Skin of body (tissue), 2 donors: ENCODE measurements around the gene MSANTD1. TPM values are rescaled to one million over a fixed set of nuclear protein-coding genes. Genes with fewer than 3 reads are reported as not detected.

Experiments
- DNase-seq: peaks from one replicate; lab custom pipeline; 2025; lab: John Stamatoyannopoulos, UW
- total RNA-seq: library from RNA; depleted of rRNA; stranded (reverse); fragments of >200 nt; gene quantifications from one replicate; pipeline ENCODE4 v1.2.3, GENCODE V29; 2014

Gene MSANTD1
- total RNA-seq, result 0.39 TPM

GRCh38 chr4:3248811-3249661, at the start of gene MSANTD1:
MSANTD1 (plus strand) TSS chr4:3249159; CDS start chr4:3249223, 64 bp downstream.
- no peak for DNase-seq

GRCh38 chr4:3199653-3200422, 49.1 kb upstream of the MSANTD1 start:
- DNase-seq, result peak; percentile 78

GRCh38 chr4:3200423-3201090, 48.4 kb upstream of the MSANTD1 start:
- DNase-seq, result no peak

- no peak for DNase-seq
Observed at GRCh38 chr4:3201718-3202702, 46.9 kb upstream of the MSANTD1 start.

GRCh38 chr4:3202836-3203820, 45.8 kb upstream of the MSANTD1 start:
- no peak for DNase-seq

- DNase-seq, result peak; percentile 29
Observed at GRCh38 chr4:3203971-3204431, 45.0 kb upstream of the MSANTD1 start.

- no peak for DNase-seq
Observed at GRCh38 chr4:3205995-3206394, 43.0 kb upstream of the MSANTD1 start.

GRCh38 chr4:3206439-3207100, 42.4 kb upstream of the MSANTD1 start:
- no peak for DNase-seq

GRCh38 chr4:3207531-3208037, 41.4 kb upstream of the MSANTD1 start:
- DNase-seq, result peak; percentile 21

GRCh38 chr4:3208826-3209225, 40.1 kb upstream of the MSANTD1 start:
- DNase-seq, result no peak

GRCh38 chr4:3209551-3210325, 39.2 kb upstream of the MSANTD1 start:
- DNase-seq, result no peak

GRCh38 chr4:3210467-3210866, 38.5 kb upstream of the MSANTD1 start:
- no peak for DNase-seq

- DNase-seq, result no peak
Observed at GRCh38 chr4:3211866-3212265, 37.1 kb upstream of the MSANTD1 start.

- DNase-seq, result no peak
Observed at GRCh38 chr4:3212391-3213105, 36.4 kb upstream of the MSANTD1 start.

GRCh38 chr4:3213106-3213425, 35.9 kb upstream of the MSANTD1 start:
- no peak for DNase-seq

GRCh38 chr4:3213661-3214250, 35.2 kb upstream of the MSANTD1 start:
- no peak for DNase-seq

- no peak for DNase-seq
Observed at GRCh38 chr4:3215256-3215655, 33.7 kb upstream of the MSANTD1 start.
